Central memory CD8-positive, alpha-beta T cell (primary cell): ENCODE measurements around the gene SELENOV.

Experiments used
- ATAC-seq: fragments of 150-1000 bp; cut with Tn5 transposase; replicated peaks from 2 replicates; pipeline ENCODE4 v1.10.0; 2022; ENCODE audit warnings: mild to moderate bottlenecking, moderate FRiP score, moderate number of reproducible peaks; ENCODE audit not compliant: poor library complexity, severe bottlenecking; ENCODE audit errors: extremely low read depth
- DNase-seq, 2 donors: peaks; one replicate each; pipeline ENCODE4 v3.0.0; 2021; ENCODE audit warnings: low spot score in 2 of 2
- H3K27ac Mint-ChIP-seq: one replicate; pipeline ENCODE4 v1.8.0; 2022; ENCODE audit warnings: low read depth, mild to moderate bottlenecking, moderate library complexity, mixed read lengths
- H3K27me3 Mint-ChIP-seq: one replicate; pipeline ENCODE4 v1.8.0; 2022; ENCODE audit warnings: mixed read lengths
- H3K36me3 Mint-ChIP-seq: one replicate; pipeline ENCODE4 v1.8.0; 2022; ENCODE audit warnings: mild to moderate bottlenecking, moderate library complexity, mixed read lengths; ENCODE audit not compliant: insufficient read depth
- H3K4me1 Mint-ChIP-seq: one replicate; pipeline ENCODE4 v1.8.0; 2022; ENCODE audit warnings: mixed read lengths
- H3K4me3 Mint-ChIP-seq: one replicate; pipeline ENCODE4 v1.8.0; 2022; ENCODE audit warnings: mild to moderate bottlenecking, moderate library complexity, mixed read lengths
- H3K9me3 Mint-ChIP-seq: one replicate; pipeline ENCODE4 v1.8.0; 2022; ENCODE audit warnings: mixed read lengths

The SELENOV gene

DNA sequence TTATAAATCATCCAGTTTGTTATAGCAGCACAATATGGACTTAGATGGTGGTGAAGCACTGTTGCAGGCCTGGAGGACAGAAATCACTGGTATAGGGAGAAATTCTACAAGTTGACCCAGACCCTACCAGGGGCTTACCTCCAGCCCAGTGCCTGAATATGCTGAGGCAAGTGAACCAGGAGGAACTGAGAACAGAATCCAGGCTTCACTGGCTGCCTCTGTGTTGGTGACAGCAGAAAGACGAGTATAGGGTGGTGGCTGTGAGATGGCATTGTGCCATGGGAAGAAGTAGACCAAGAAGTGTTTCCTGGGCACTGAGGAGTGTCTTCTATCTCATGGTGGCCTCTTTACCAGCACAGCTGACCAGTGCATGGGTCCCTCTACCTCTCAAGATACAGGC lies 40.9 kb downstream of the SELENOV start:
- H3K27me3 Mint-ChIP-seq = no peaks in the 10 kb centered on the region
- ATAC-seq = no peak
- H3K4me3 Mint-ChIP-seq = no peak overlapping the region
- H3K4me1 Mint-ChIP-seq = peaks cover 15% of the 10 kb centered on the region
- no peak for DNase-seq
- no peak overlapping the region for H3K27ac Mint-ChIP-seq
- H3K9me3 Mint-ChIP-seq = no peaks in the 10 kb centered on the region
- peaks cover 1% of the 10 kb centered on the region for H3K36me3 Mint-ChIP-seq

DNA sequence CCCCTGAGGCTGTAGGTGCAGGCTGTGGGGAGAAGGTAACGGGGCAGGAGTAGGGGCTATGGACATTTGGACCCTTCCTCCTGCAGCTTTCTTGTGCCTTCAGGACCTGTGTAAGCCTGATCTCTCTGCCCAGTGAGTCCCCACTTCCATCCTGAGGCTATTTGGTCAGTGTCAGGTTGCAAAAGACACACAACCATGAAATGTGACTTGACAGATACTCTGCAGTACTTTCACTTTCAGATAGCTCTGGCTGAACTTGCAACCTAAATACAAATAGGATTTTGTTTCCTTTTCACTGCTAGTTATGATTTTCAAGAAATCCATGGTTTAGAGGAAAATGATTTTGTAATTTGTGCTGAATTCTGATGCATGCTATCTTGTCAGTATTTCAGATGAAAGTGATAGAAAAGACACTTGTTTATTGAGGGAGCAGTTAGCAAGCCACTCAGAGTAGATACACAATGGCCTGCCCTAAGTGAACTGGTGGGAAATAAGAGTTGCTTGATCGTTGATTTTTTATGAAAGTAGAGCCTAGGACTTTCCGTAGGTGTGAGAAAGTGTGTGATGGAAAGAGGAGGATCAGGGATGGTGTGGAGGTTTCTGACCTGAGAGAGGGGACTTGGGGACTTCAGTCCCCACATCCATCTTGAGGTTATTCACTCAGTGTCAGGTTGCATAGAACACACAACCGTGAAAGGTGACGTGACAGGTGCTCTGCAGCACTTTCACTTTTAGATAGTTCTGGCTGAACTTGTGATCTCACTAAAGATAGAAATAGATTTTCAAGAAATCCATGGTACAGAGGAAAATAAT lies 43.1 kb downstream of the SELENOV start:
- Mint-ChIP-seq H3K4me1 (peaks cover 15% of the 10 kb centered on the region), H3K27ac (peak overlapping the region; percentile 87), H3K4me3 (peak overlapping the region; percentile 69), H3K9me3 (no peaks in the 10 kb centered on the region), H3K36me3 (peaks cover 1% of the 10 kb centered on the region), H3K27me3 (no peaks in the 10 kb centered on the region)
- DNase-seq = no peak
- ATAC-seq = peak; percentile 84

DNA sequence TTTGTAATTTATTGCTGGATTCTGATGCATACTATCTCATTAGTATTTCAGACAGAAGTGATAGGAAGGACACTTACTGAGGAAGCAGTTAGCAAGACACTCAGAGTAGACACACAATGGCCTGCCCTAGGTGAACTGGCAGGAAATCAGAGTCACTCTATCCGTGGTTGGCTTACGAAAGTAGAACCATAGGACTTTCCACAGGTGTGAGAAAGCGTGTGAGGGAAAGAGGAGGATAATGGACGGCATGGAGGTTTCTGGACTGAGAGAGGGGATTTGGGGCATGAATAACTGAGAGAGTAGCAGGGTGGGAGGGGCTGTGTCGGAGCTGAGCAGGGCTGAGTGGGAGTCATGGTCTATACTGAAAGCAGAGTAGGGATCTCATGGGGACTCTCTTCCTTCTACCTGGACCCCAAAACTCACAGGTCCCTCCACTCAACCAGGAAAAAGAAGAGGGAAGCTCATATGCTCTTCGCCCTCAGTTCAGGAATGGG lies 43.7 kb downstream of the SELENOV start:
- no peaks in the 10 kb centered on the region for H3K27me3 Mint-ChIP-seq
- no peaks in the 10 kb centered on the region for H3K9me3 Mint-ChIP-seq
- peaks cover 1% of the 10 kb centered on the region for H3K36me3 Mint-ChIP-seq
- peak overlapping the region; percentile 87 for H3K27ac Mint-ChIP-seq
- no peak for DNase-seq
- peaks cover 15% of the 10 kb centered on the region for H3K4me1 Mint-ChIP-seq
- H3K4me3 Mint-ChIP-seq = peak overlapping the region; percentile 69
- peak; percentile 78 for ATAC-seq

GRCh38 chr19:39563408-39563807 lies 48.5 kb downstream of the SELENOV start:
- H3K9me3 Mint-ChIP-seq = no peaks in the 10 kb centered on the region
- peaks cover 2% of the 10 kb centered on the region for H3K27me3 Mint-ChIP-seq
- H3K4me1 Mint-ChIP-seq = peaks cover 8% of the 10 kb centered on the region
- DNase-seq = no peak
- H3K4me3 Mint-ChIP-seq = no peak overlapping the region
- H3K36me3 Mint-ChIP-seq = peaks cover 1% of the 10 kb centered on the region
- ATAC-seq = no peak
- H3K27ac Mint-ChIP-seq = no peak overlapping the region

DNA sequence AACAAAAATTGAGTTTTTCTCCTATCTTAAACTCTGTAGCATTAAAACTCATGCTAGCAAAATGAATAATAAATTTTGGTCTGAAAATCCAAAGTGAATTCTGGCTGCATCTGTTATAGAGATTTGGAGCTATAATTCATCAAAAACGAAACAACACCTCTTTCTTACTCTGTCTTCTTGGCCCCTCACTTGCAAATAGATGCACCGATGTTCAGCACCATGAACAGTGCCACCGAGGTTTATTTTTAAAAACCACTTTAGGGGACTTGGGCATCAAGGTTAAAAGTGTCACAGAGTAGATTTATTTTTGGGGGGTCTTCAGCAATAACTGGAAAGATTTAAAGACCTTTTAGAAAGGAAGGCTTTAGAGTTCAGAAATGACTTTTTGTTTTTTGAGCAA lies 51.1 kb downstream of the SELENOV start:
- H3K27me3 Mint-ChIP-seq = peaks cover 29% of the 10 kb centered on the region
- no peak overlapping the region for H3K27ac Mint-ChIP-seq
- no peaks in the 10 kb centered on the region for H3K9me3 Mint-ChIP-seq
- H3K36me3 Mint-ChIP-seq = no peaks in the 10 kb centered on the region
- ATAC-seq = no peak
- H3K4me1 Mint-ChIP-seq = no peaks in the 10 kb centered on the region
- H3K4me3 Mint-ChIP-seq = no peak overlapping the region
- DNase-seq = no peak

GRCh38 chr19:39568604-39569003 lies 53.7 kb downstream of the SELENOV start:
- Mint-ChIP-seq H3K27ac (no peak overlapping the region), H3K4me3 (no peak overlapping the region), H3K27me3 (peaks cover 54% of the 10 kb centered on the region), H3K36me3 (no peaks in the 10 kb centered on the region), H3K4me1 (no peaks in the 10 kb centered on the region), H3K9me3 (no peaks in the 10 kb centered on the region)
- ATAC-seq = no peak
- DNase-seq = no peak
